ENCODE measurements around the gene PSME1.

DNA sequence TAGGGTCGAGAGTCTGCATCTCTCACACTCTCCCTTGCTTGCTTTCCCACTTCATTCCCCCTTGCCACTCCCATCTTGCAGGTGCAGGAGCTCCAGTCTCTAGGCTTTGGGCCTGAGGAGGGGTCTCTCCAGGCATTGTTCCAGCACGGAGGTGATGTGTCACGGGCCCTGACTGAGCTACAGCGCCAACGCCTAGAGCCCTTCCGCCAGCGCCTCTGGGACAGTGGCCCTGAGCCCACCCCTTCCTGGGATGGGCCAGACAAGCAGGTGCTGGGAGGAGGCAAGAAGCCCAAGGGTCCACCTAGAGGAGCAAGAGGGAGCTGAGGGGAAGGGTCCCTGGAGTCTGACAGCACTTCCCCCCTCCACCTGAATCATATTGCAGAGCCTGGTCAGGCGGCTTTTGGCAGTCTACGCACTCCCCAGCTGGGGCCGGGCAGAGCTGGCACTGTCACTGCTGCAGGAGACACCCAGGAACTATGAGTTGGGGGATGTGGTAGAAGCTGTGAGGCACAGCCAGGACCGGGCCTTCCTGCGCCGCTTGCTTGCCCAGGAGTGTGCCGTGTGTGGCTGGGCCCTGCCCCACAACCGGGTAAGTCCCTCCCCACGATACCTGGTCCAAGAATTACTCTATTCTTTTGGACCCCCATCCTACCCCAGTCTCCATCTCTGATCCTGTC, 15.5 kb downstream of the PSME1 start:
- TF ChIP-seq MXI1 (conservative IDR thresholded peaks at IDR 0.05; ENCODE audit: poor library complexity, severe bottlenecking) (no peak), EZH2 (IDR thresholded peaks at IDR 0.05; ENCODE audit: borderline replicate concordance, insufficient read depth, low read length, poor library complexity, severe bottlenecking) (no peak), RAD21 (conservative IDR thresholded peaks at IDR 0.05) (no peak), SMC3 (conservative IDR thresholded peaks at IDR 0.05; ENCODE audit: poor library complexity) (no peak), POLR2AphosphoS5 (IDR thresholded peaks at IDR 0.05) (no peak), EP300 (conservative IDR thresholded peaks at IDR 0.05; ENCODE audit: poor library complexity, severe bottlenecking) (no peak), REST (IDR thresholded peaks at IDR 0.05; ENCODE audit: borderline replicate concordance) (no peak)
- TF ChIP-seq, protein P1, sequence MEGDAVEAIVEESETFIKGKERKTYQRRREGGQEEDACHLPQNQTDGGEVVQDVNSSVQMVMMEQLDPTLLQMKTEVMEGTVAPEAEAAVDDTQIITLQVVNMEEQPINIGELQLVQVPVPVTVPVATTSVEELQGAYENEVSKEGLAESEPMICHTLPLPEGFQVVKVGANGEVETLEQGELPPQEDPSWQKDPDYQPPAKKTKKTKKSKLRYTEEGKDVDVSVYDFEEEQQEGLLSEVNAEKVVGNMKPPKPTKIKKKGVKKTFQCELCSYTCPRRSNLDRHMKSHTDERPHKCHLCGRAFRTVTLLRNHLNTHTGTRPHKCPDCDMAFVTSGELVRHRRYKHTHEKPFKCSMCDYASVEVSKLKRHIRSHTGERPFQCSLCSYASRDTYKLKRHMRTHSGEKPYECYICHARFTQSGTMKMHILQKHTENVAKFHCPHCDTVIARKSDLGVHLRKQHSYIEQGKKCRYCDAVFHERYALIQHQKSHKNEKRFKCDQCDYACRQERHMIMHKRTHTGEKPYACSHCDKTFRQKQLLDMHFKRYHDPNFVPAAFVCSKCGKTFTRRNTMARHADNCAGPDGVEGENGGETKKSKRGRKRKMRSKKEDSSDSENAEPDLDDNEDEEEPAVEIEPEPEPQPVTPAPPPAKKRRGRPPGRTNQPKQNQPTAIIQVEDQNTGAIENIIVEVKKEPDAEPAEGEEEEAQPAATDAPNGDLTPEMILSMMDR (IDR thresholded peaks at IDR 0.05; ENCODE audit: poor library complexity, severe bottlenecking), result no peak

Data from neural cell (in vitro differentiated cells).